ENCODE data around the gene TMEM119. TPM values are rescaled to one million over a fixed set of nuclear protein-coding genes. Genes with fewer than 3 reads are reported as not detected.

TMEM119 gene
- total and polyA plus RNA-seq, 9 donors, result 0.25 to 12.3 (median 2.0) TPM

GRCh38 chr12:108610856-108611605, 13.1 kb upstream of the TMEM119 start:
- Histone ChIP-seq H3K4me3 (no peak overlapping the region), H3K27ac (no peak overlapping the region), H3K4me1 (ENCODE audit: insufficient read depth) (peaks cover 5% of the 10 kb centered on the region), H3K27me3 (no peaks in the 10 kb centered on the region), H3K36me3 (no peaks in the 10 kb centered on the region), H3K9me3 (no peaks in the 10 kb centered on the region)
- TF ChIP-seq CTCF (IDR thresholded peaks at IDR 0.05) (no peak), POLR2A (IDR thresholded peaks at IDR 0.05) (no peak), EP300 (IDR thresholded peaks at IDR 0.05) (no peak)
- DNase-seq, result no peak
- WGBS, 3 donors, result 88 to 93% (median 91%) methylated on average over 15 of the region's 15 CpGs
- intact Hi-C loops (cut with DNase I), result no loop called here

GRCh38 chr12:108610336-108610815, 12.5 kb upstream of the TMEM119 start:
- 92 to 94% (median 93%) methylated on average over 8 of the region's 8 CpGs for WGBS, 3 donors
- no peak for DNase-seq
- TF ChIP-seq EP300 (IDR thresholded peaks at IDR 0.05) (no peak), CTCF (IDR thresholded peaks at IDR 0.05) (no peak), POLR2A (IDR thresholded peaks at IDR 0.05) (no peak)
- Histone ChIP-seq H3K27ac (no peak overlapping the region), H3K9me3 (no peaks in the 10 kb centered on the region), H3K4me3 (no peak overlapping the region), H3K4me1 (ENCODE audit: insufficient read depth) (peaks cover 6% of the 10 kb centered on the region), H3K27me3 (no peaks in the 10 kb centered on the region), H3K36me3 (no peaks in the 10 kb centered on the region)
- intact Hi-C loops (cut with DNase I), result no loop called here

- H3K27me3 ChIP-seq, result no peaks in the 10 kb centered on the region
- no peak overlapping the region for H3K27ac ChIP-seq
- no peak overlapping the region for H3K4me3 ChIP-seq
- DNase-seq, result peak; percentile 83 to 92 (median 88)
- H3K36me3 ChIP-seq, result no peaks in the 10 kb centered on the region
- TF ChIP-seq CTCF (IDR thresholded peaks at IDR 0.05) (no peak), POLR2A (IDR thresholded peaks at IDR 0.05) (no peak), EP300 (IDR thresholded peaks at IDR 0.05) (no peak)
- no peaks in the 10 kb centered on the region for H3K9me3 ChIP-seq
- peaks cover 8% of the 10 kb centered on the region for H3K4me1 ChIP-seq (ENCODE audit: insufficient read depth)
- WGBS, 3 donors, result 17 to 24% (median 20%) methylated on average over 19 to 21 of the region's 21 CpGs
- intact Hi-C loops (cut with DNase I), result no loop called here
Measured at GRCh38 chr12:108609537-108610335, 11.9 kb upstream of the TMEM119 start.

GRCh38 chr12:108608616-108609015, 10.7 kb upstream of the TMEM119 start:
- Histone ChIP-seq H3K36me3 (no peaks in the 10 kb centered on the region), H3K27me3 (no peaks in the 10 kb centered on the region), H3K27ac (no peak overlapping the region), H3K9me3 (no peaks in the 10 kb centered on the region), H3K4me3 (no peak overlapping the region), H3K4me1 (ENCODE audit: insufficient read depth) (peaks cover 8% of the 10 kb centered on the region)
- DNase-seq, result no peak
- intact Hi-C loops (cut with DNase I), result no loop called here
- TF ChIP-seq EP300 (IDR thresholded peaks at IDR 0.05) (no peak), POLR2A (IDR thresholded peaks at IDR 0.05) (no peak)
- WGBS, 3 donors, result 75 to 87% (median 76%) methylated on average over 5 of the region's 5 CpGs

All from ovary (tissue), 9 donors.